K562 (cell line): ENCODE data around the gene TSEN54.
A peak's percentile ranks its signal among the peaks of the same experiment; 100 is the strongest.

Source experiments
- BRF1 ChIP-seq: IDR thresholded peaks from 3 replicates; pipeline ENCODE4 v1.6.1; 2011; ENCODE audit warnings: borderline replicate concordance, mild to moderate bottlenecking; ENCODE audit not compliant: insufficient read length; ENCODE audit errors: extremely low read depth
- CTBP1 ChIP-seq: fragments of 450-650 bp; IDR thresholded peaks from 2 replicates; pipeline ENCODE4 v1.6.1; 2016; ENCODE audit warnings: borderline replicate concordance
- ELF1 ChIP-seq: fragments of 200-800 bp; sonication (Bioruptor generic); IDR thresholded peaks from 2 replicates; pipeline ENCODE4 v1.6.1; 2016; ENCODE audit warnings: missing genetic modification characterization, missing compliant biosample characterization
- EZH2 ChIP-seq: IDR thresholded peaks from 2 replicates; pipeline ENCODE4 v1.6.1; 2012; ENCODE audit warnings: low read depth, mild to moderate bottlenecking, inconsistent platforms, low read length, borderline replicate concordance
- JUNB ChIP-seq: fragments of 450-650 bp; formaldehyde crosslinking; conservative IDR thresholded peaks from 2 replicates; pipeline ENCODE4 v1.4.0; 2020; ENCODE audit warnings: mild to moderate bottlenecking
- NONO ChIP-seq, 2 experiments: fragments of 200-400 bp in 1 of 2; fragments of 450-650 bp in 1 of 2; formaldehyde crosslinking in 1 of 2; IDR thresholded peaks; 2 replicates each; pipeline ENCODE4 v1.6.1; 2017; ENCODE audit warnings: low read depth in 2 of 2, mild to moderate bottlenecking in 2 of 2, moderate library complexity in 2 of 2, low read length in 1 of 2
- PBX2 ChIP-seq, 2 experiments: IDR thresholded peaks in 1 of 2; conservative IDR thresholded peaks in 1 of 2; 2 replicates each; pipeline ENCODE4 v1.6.1; 2016; ENCODE audit warnings: low read depth in 2 of 2, mild to moderate bottlenecking in 1 of 2, missing compliant biosample characterization in 1 of 2, missing genetic modification characterization in 1 of 2, moderate library complexity in 1 of 2
- POLR2A ChIP-seq: fragments of 450-650 bp; conservative IDR thresholded peaks from 2 replicates; pipeline ENCODE4 v1.6.1; 2016
- POLR2AphosphoS5 ChIP-seq: IDR thresholded peaks from 2 replicates; pipeline ENCODE4 v1.6.1; 2011; ENCODE audit warnings: mild to moderate bottlenecking, low read depth, low read length, moderate library complexity; ENCODE audit not compliant: control insufficient read depth, insufficient read depth
- TBP ChIP-seq: optimal IDR thresholded peaks from 2 replicates; pipeline ENCODE3; 2011; ENCODE audit warnings: low read depth, low read length, improper control_type of control experiment
- TOE1 ChIP-seq, 2 experiments: fragments of 450-650 bp in 1 of 2; sonication (generic) in 1 of 2; formaldehyde crosslinking in 1 of 2; IDR thresholded peaks; 2 replicates each; pipeline versions ENCODE4 v1.7.1 to v1.8.0; 2016 to 2022; ENCODE audit warnings: borderline replicate concordance in 2 of 2, mild to moderate bottlenecking in 2 of 2, antibody characterized with exemption in 1 of 2, inconsistent platforms in 1 of 2, low read depth in 1 of 2, missing genetic modification reagents in 1 of 2, moderate library complexity in 1 of 2
- ZC3H4 ChIP-seq: sonication (generic); formaldehyde crosslinking; IDR thresholded peaks from 2 replicates; pipeline ENCODE4 v1.9.0; 2021; ENCODE audit warnings: missing genetic modification reagents, borderline replicate concordance
- ZKSCAN8 ChIP-seq: fragments of 200-800 bp; sonication (Bioruptor generic); IDR thresholded peaks from 2 replicates; pipeline ENCODE4 v1.6.1; 2016; ENCODE audit warnings: missing genetic modification characterization, missing compliant biosample characterization

- no peak; a peak in 1 of 4 replicates for TF ChIP-seq NONO (IDR thresholded peaks at IDR 0.05; ENCODE audit: low read depth in 2 of 2, low read length in 1 of 2)
- no peak for TF ChIP-seq POLR2AphosphoS5
- no peak for TF ChIP-seq EZH2
- no peak for TF ChIP-seq BRF1
- peak; percentile 87 for TF ChIP-seq PBX2 (CRISPR knock-in tag; IDR thresholded peaks at IDR 0.05; ENCODE audit: low read depth)
- TF ChIP-seq PBX2 (tag; conservative IDR thresholded peaks at IDR 0.05; ENCODE audit: low read depth), result peak; percentile 81
- TF ChIP-seq POLR2A, result no peak
- peak; percentile 66 for TF ChIP-seq CTBP1
- no peak for TF ChIP-seq ZC3H4
- no peak for TF ChIP-seq ELF1 (tag)
- no peak for TF ChIP-seq TOE1 (IDR thresholded peaks at IDR 0.05; ENCODE audit: borderline replicate concordance)
- peak; percentile 97 for TF ChIP-seq TOE1 (CRISPR knock-in tag; IDR thresholded peaks at IDR 0.05; ENCODE audit: borderline replicate concordance, low read depth)
- TF ChIP-seq ZKSCAN8, result no peak
- TF ChIP-seq JUNB (CRISPR knock-in tag), result no peak
- TF ChIP-seq TBP, result peak; percentile 41
Measured at GRCh38 chr17:75515496-75516254, 653 bp upstream of the TSEN54 start, which contains the start of gene CASKIN2.
